T47D (cell line): ENCODE results near the gene USF3.

Experiments
- DNase-seq, 2 experiments: peaks; one replicate each; pipeline versions ENCODE4 v3.0.0 to v3.0.0-alpha.2; 2011 to 2012; ENCODE audit warnings: low read depth in 1 of 2, low spot score in 1 of 2
- JUND ChIP-seq: IDR thresholded peaks from 2 replicates; pipeline ENCODE4 v1.6.1; 2012; ENCODE audit warnings: low read depth
- in situ Hi-C: cut with HindIII; loops from 2 replicates; pipeline ENCODE4 v1.10.0; 2016; ENCODE audit warnings: low sequenced_read_pairs, low pct_unique_long_range_greater_than_20kb

The USF3 gene

DNA sequence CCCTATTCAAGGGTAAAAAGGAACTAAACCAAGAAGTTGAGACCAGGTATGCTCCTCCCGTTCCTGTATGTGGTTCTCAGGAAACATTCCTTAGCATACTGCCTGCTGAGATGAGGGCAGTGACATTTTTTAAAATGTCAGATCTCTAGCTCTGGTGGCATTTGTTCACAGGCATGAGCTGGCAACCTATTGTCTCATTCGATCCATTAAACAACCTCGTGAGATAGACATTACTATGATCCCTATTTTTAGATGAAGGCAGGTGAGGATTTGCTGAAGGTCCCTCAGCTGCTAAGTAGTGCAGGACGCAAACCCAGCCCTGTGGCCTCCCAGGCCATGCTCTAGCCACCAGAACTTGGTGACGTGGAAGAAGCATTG is 89.2 kb downstream of the USF3 start:
- no peak for DNase-seq
- in situ Hi-C loops = no loop called here

DNA sequence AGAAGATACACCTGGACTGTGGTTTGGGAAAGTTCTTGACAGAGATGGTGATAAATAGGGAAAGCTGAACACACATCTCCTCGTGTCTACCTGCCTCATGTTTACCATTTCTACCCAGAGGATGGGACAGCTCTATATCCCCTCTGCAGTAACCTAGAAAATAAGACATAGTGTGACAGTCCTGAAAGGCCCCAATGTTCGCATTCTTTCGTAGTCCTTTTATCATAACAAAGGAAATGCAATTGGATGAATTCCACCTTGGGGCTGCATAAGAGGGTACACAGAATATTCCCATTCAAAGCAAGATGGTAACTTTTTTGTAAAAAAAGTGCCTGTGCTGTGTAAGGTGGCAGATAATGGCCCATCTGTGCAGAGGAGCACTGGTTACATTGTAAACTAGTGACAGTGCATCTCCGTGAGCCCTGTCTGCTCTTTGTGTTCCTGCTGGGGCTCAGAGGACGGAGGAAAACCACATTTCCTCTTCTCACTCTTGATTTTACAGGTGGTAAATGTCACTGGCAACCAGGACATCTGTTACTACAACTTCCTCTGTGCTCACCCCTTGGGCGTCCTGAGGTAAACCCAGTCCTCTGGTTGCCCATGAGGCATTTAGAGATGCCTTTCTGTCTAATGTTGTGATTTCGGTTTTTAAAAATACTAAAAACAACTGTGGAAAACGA is 89.8 kb downstream of the USF3 start:
- in situ Hi-C loops = no loop called here
- DNase-seq = no peak
- TF ChIP-seq JUND = no peak

More for the DNA sequence above, 89.2 kb downstream of the USF3 start:
- TF ChIP-seq JUND = no peak

DNA sequence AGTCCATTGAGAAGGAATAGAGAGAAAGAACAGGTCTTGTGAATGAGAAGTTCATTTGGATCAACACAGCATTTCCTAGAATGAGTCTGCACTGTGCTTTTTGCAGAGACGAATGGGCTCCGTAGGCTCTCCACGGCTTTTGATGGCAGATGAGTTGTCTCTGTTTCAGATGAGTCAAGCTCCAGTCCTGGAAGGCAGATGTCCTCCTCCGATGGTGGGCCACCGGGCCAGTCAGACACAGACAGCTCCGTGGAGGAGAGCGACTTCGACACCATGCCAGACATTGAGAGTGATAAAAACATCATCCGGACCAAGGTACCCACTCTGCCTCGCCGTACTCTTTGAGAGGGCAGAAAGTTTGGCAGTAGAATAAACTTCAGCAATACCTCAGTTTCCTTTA is 93.6 kb downstream of the USF3 start:
- in situ Hi-C loops = no loop called here
- no peak for TF ChIP-seq JUND
- DNase-seq = no peak

DNA sequence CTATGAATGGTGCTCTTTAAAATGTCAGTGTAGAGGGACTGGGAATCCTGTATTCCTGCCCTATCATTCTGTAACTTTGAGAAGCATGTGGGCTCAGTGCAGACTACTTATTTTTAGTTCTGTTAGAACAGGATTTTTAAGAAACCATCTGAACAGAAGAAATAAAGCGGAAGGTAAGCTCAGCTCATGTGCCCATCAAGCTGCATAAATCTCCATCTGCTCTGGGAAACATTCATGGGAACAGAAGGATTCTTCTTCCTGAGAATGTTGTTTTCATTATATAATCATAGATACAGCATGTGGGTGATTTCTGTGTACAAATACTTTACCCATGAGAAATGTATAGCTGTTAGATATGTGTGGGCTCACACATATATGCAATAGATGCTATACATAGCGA is 94.2 kb downstream of the USF3 start:
- DNase-seq = no peak
- TF ChIP-seq JUND = no peak
- in situ Hi-C loops = no loop called here

DNA sequence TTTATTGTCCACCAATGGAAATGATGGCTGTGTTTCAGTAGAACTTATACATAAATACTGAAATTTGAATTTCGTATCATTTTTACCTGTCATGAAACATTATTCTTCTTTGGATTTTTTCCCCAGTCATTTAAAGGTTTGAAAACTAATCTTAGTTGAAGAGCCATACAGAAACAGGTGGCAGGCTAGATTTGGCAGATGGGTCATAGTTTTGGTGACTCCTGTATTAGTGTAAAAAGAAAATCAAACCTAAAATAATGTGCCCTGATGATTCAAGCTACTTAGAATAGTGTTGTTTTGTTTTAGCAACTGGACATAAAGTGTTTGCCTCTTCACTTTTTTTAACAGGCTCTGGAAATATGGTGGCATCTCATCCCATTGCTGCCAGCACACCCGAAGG is 95.2 kb downstream of the USF3 start:
- in situ Hi-C loops = no loop called here
- TF ChIP-seq JUND = no peak
- DNase-seq = no peak

DNA sequence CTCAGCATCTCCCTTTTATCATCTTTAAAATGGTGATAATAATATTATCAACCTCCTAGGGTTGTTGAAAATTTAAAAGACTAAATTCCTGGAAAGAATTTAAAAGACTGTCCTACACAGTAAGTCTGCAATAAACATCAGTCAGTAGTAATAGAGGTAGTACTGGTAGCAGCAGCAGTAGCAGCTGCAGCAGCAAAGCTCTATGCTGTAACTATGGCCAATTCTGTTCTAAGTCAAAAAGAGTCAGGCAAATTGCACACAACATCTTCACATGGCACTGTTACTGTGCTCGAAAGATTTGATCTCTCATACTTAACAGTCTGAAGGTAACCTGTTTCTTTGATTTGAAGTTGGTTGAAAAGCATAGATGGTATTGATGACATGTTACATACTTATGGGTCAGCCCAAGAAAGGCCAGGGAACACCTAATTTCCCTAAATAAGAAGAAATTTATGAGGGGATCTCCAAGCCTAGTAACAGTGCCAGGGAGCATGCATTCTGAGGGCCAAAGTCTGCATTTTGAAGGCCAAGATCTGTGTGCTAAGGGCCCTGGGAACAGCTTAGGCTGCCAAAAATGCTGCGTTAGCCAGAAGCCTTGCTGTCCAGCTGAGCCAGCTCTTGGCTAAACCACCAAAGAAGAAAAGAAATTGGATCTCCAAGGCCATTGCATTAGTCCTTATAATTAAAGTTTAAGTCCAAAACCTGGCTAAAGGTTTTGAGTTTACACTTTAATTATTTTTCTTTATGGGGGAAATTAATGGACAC is 95.8 kb downstream of the USF3 start:
- DNase-seq = no peak
- in situ Hi-C loops = no loop called here
- no peak for TF ChIP-seq JUND
